CD4-positive, alpha-beta T cell treated with Interleukin-6 for 4 hours (primary cell): ENCODE data around the gene DHRS3.
"Not testable (repeated sequence)": the region's sequence is repeated elsewhere in the genome, so short reads cannot be mapped to it uniquely, and the experiment has no call there.

ENCODE experiments used
- DNase-seq: peaks from one replicate; pipeline ENCODE4 v3.0.0-alpha.2; 2020; ENCODE audit warnings: mixed read lengths

Gene DHRS3, protein sequence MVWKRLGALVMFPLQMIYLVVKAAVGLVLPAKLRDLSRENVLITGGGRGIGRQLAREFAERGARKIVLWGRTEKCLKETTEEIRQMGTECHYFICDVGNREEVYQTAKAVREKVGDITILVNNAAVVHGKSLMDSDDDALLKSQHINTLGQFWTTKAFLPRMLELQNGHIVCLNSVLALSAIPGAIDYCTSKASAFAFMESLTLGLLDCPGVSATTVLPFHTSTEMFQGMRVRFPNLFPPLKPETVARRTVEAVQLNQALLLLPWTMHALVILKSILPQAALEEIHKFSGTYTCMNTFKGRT

DNA sequence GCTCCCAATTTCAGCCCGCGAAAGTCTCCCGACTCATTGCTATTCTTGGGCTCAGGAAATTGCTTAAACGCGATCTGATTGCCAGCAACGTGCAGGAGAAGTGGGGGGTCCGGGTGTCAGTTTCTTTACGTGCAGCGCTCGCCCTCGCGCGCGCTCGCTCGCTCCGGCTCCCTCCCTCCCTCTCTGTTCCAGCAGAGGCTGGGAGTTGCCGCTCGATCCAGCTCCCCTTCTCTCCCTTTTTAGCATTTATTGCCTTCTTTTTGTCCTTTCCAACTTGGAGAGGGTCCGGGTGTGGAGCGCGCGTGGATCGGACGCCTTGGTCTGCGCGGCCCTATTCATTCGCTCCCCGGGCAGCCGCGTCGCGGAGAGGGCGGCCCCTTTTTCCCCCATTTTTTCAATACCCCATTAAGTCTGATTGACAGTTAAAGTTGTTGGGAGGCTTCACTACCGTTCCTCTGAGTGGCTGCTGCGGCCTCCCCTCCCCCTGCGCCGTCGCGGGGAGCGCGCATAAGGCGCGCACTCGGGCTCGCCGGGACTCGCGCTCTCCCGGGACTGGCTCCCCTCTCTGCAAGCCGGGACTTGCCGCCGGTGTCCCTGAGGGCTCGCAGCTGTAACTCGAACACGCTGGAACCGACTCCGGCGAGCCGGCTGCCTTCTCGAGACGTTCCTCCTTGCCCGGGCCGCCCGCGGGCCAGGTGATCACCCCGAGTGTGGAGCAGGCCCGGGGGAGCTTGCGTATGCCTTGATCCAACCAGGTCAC lies at the start of gene DHRS3:
TSS of gene DHRS3 (minus strand) at position 310 of the 760 bp plus-strand sequence. CDS start 862 bp downstream, outside the sequence.
- peak; percentile 71 for DNase-seq

GRCh38 chr1:12666141-12666735 lies 48.2 kb upstream of the DHRS3 start:
- DNase-seq: no peak

GRCh38 chr1:12665511-12665910 lies 47.5 kb upstream of the DHRS3 start:
- no peak for DNase-seq

GRCh38 chr1:12662556-12662955 lies 44.5 kb upstream of the DHRS3 start:
- no peak for DNase-seq

- DNase-seq: no peak
Measured at GRCh38 chr1:12661606-12662219, 43.7 kb upstream of the DHRS3 start.

DNA sequence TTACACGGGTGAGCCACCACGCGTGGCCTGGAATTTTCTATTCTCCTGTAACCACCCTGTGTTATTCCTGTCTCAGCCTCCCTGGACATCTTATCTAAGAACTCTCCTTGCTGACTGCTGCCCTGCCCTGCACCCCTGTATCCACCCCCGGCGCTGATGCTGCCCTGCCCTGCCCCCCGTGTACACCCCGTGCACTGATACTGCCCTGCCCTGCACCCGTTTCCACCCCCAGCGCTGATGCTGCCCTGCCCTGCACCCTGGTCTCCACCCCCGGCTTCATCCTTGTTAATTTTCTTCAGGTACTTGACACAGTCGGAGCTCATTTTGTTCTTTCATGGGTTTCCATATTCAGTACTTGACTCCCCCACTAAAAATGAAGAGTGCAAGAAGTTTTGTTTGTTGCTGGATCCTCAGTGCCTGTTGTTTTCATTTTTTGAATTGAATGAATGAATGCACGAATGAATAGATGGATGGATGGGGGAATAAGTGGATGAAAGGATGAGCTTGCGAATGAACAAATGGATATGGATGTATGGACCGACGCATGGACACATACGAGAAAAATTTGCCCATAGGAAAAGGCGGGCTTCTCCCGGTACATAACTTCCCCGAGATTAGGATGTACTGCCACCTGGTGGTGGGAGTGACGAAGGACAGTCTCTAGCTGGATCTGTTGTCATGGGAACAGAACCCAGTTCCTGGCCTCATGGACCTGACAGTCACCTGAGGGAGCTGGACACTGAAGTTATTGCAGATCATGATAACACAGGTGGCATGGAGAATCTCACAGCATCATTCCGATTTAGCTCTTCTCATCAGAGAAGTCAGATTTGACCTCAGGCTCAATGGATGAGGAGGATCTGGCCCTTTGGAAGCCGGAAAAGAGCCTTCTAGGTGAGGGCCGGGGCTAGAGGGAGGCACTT lies 40.8 kb upstream of the DHRS3 start:
- DNase-seq: peak; percentile 79

DNA sequence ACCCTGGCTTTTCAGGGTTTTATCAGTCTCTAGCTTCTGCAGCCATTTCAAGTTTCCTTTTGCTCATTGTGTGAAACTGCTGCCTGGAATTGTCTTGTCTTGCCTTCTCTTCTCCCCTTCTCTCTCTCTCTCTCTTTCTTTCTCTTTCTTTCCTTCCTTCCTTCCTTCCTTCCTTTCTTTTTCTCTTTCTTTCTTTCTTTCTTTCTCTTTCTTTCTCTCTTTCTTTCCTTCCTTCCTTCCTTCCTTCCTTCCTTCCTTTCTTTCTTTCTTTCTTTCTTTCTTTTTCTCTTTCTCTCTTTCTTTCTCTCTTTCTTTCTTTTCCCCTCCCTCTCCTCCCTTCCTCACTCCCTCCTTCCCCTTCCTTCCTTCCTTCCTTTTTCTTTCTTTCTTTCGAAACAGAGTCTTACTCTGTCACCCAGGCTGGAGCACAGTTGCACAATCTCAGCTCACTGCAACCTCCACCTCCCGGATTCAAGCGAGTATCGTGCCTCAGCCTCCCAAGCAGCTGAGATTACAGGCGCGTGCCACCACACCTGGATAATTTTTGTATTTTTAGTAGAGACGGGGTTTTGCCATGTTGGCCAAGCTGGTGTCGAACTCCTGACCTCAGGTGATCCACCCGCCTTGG lies 40.0 kb upstream of the DHRS3 start:
- DNase-seq: not testable (repeated sequence)

DNA sequence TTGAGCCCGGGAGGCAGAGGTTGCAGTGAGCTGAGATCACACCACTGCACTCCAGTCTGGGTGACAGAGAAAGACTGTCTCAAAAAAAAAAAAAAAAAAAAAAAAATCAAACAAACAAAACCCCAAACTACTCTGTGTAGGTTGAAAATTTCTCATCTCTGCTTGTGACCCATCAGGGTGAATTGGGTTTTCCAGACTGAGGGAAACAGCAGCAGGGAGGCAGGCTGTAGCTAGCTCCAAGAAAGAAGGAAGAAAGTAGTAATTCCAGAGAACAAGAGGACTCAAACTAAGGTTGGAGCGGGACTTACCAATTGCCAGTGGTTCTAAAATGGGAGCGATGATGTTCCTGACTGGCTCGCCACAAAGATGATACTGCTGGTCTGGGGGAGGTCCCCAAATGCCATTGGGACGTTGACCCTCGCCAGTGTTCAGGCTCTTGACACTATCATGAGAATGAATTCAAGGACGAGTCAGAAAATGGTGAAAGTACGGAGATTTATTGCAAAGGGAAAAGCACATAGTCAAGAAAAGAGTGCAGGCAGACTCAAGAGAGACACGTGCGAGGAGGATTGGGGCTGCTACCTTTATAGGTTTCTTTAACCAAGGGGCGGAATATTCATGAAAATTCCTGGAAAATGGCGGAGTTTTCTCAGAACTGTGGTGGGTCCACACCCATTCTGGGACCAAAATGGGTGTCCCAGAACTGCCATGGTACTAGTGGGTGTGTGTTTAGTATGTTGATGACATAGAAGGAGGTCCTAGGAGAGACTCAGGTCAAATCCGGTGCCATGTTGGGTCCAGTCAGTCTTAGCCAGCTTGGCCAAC lies 39.3 kb upstream of the DHRS3 start:
- DNase-seq: no peak

- DNase-seq: no peak
Measured at GRCh38 chr1:12656575-12656974, 38.6 kb upstream of the DHRS3 start.

GRCh38 chr1:12654657-12655056 lies 36.6 kb upstream of the DHRS3 start:
- DNase-seq: no peak

DNA sequence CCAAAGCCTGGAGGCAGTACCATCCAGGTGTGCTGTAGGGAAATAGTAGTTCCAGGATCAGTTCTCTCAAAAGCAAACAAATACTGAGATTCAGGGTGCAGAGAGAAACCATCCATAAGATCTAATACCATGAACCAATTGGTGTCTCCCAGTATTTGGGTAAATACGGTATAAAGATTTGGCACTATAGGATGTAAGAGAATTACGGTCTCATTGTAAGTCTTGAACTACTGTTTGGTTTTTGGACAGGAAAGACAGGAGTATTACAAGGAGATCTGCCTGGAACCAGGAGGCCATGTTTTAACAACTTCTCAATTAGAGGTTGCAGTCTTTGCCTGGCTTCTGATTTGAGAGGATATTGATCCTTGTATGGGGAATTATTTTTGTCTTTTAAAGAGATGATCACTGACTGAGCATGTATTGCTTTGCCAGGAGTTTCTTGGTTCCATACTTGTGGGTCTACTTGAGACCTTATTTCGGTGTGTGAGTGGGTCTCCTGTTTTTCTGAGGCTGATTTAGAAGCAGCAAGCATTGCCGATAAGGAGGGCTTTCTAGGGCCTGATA lies 36.1 kb upstream of the DHRS3 start:
- no peak for DNase-seq

- no peak for DNase-seq
Measured at GRCh38 chr1:12649971-12650421, 32.0 kb upstream of the DHRS3 start.

DNA sequence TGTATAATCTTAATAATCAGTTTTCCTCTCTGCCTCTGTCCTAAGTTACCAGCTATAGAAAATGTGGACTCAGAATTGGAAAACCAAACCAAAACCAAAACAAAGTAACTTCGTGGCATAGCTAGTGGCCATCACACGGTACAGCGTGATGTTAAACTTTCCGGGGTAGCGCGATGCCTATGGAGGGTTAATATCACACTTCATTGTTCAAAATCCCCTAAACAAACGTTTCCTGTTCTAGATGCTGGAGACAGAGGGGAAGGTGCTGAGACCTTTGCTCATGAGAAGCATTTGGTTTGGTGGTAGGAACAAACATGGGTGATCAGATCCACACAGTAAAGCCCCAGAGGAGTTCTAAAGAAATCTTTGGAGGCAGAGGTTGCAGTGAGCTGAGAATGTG lies 30.7 kb upstream of the DHRS3 start:
- DNase-seq: no peak

DNA sequence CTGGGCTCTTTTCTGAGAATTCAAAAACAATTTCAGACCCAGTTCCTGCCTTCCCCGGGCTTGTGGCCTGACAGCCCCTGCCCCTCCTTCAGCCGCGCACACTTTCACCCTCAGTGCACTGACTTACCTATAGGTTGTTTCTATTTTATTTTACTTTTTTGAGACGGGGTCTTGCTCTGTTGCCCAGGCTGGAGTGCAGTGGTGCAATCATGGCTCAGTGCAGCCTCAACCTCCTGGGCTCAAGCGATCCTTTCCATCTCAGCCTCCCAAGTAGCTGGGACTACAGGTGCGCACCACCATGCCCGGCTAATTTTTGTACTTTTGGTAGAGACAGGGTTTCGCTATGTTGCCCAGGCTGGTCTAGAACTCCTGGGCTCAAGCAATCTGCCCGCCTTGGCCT lies 27.4 kb upstream of the DHRS3 start:
- not testable (repeated sequence) for DNase-seq

DNA sequence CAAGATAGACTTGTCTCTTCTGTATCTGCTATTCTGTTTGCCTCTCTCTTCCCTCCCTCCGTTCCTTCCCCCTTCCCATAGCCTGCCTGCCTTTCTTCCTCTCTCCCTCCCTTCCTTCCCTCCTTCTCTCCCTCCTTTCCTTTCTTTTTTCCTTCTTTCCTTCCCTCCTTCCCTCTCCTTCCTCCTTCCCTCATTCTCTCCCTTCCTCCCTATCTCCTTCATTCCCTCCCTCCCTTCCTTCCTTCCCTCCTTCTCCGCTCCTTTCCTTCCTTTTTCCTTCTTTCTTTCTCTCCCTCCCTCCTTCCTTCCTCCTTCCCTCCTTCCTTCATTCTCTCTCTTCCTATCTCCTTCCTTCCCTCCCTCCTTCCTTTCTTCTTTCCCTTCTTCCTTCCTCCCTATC lies 26.8 kb upstream of the DHRS3 start:
- no peak for DNase-seq

GRCh38 chr1:12644237-12644636 lies 26.2 kb upstream of the DHRS3 start:
- no peak for DNase-seq

DNA sequence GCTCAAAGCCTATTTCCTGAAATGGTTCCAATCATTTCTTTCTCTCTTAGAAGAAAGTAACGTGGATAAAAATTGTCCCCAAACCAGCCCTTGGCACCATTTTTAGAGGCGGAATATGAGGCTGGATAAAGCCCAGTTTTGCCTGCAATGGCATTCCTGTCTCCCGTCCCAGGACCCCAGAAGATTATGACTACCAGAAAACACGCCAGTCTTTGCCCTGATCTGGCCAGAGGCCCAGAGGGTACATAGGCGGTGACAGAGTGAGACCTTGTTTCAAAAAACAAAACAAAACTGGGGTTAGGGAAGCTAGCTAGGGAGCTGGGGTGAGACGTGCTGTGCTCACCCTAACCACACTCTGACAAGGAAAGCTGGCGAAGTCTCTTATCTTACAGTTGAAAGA lies 25.8 kb upstream of the DHRS3 start, which contains the start of gene AADACL4:
TSS of gene AADACL4 (plus strand) at position 301 of the 400 bp plus-strand sequence. CDS start 462 bp downstream, outside the sequence.
- DNase-seq: no peak

- no peak for DNase-seq
Measured at GRCh38 chr1:12643079-12643478, 25.1 kb upstream of the DHRS3 start.

- no peak for DNase-seq
Measured at GRCh38 chr1:12640958-12641272, 22.9 kb upstream of the DHRS3 start.

GRCh38 chr1:12640237-12640957 lies 22.4 kb upstream of the DHRS3 start:
- no peak for DNase-seq
